ENCODE results near the gene GCN1.

The GCN1 gene

GRCh38 chr12:120093592-120094355 lies 100.7 kb downstream of the GCN1 start:
- DNase-seq (no peak), ATAC-seq (no peak)

DNA sequence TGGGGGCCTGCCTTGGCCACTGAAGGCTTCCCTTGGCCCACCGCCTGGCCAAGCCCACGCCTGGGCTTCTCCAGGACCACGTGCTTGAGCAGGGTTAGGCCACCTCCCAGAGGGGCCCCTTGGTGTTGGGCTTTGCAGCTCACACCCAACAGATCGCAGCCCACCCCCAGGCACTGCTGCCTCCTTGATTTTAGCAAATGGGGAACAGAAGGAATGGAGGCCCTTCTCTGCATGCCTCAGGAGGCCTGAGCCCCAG lies 101.3 kb downstream of the GCN1 start:
- no peak for ATAC-seq
- no peak for DNase-seq

DNA sequence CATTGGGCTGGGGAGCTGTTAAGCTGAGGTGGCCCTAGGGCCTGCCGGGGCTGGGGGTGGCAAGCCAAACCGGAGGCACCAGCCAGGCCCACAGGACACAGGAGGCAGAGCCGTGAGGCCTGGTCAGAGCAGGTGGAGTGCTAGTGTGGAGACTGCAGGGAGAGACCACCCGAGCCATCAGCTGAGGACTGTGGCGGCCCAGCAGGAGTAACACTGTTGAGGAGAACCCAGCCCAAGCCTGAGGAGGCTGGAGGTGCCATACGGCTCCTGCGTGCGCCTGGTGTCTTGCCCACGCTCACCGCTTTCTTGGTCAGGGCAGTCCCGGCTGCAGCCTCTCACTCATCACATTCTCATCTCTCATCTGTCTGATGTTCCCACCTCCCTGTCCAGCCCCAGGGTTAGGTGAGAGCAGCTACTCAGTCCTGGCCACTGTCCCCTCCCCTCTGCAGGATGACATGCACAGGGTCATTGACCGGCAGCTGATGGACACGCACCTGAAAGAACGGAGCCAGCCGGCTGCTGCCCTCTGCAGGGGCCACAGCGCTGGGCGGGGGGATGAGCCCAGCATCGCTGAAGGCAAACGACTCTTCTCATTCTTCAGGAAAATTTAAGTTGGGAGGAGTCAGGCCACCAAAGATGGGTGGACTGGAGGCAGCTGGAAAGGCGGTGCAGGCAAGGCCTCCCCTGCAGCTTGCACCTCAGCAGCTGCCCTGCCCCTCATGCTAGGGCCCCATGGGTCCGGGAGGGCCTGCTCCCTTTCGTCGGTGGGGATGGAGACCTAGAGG lies 101.8 kb downstream of the GCN1 start:
- peak; percentile 15 for ATAC-seq

GRCh38 chr12:120091371-120092090 lies 103.0 kb downstream of the GCN1 start:
- DNase-seq (no peak), ATAC-seq (no peak)

More for the DNA sequence above, 101.8 kb downstream of the GCN1 start:
- no peak for DNase-seq

DNA sequence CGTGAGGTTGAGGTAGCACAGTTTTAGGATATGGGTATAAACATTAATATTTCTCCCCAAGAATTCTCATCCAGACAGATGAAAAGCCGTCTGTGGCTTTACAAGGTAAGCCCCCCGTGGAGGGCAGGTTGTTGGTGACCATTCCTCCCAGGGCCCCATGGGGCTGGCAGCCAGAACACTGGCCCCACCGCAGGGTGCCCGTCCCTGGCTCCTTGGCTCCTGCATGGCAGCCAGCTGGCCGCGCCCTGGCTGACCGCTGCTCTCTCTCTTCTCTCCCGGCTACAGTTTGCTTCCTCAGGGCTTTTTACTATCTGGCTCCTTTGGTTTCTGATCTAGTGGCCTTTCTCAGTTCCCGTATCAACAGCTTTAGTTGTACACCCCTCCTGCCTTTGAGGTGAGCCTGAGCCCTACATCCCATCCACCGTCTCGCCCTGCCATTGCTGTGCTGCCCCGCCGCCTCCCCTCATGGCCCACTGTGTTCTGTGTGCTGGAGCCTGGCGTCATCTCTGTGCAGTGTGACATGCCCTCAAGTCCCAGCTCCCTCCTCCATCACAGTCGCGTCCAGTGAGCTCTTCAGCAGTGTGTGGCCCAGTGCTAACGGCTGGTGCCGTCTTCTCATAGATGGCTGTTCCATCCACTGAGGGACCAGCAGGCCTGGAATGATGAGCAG lies 103.8 kb downstream of the GCN1 start:
- ATAC-seq (no peak), DNase-seq (no peak)

GRCh38 chr12:120090206-120090605 lies 104.3 kb downstream of the GCN1 start:
- DNase-seq: no peak
- ATAC-seq: no peak

- DNase-seq (no peak), ATAC-seq (no peak)
Observed at GRCh38 chr12:120089796-120090195, 104.7 kb downstream of the GCN1 start.

- ATAC-seq (no peak), DNase-seq (no peak)
Observed at GRCh38 chr12:120089105-120089504, 105.4 kb downstream of the GCN1 start.

GRCh38 chr12:120086801-120087621 lies 107.5 kb downstream of the GCN1 start:
- DNase-seq (peak; percentile 99), ATAC-seq (peak; percentile 97)

- ATAC-seq (no peak), DNase-seq (no peak)
Observed at GRCh38 chr12:120085920-120086645, 108.4 kb downstream of the GCN1 start.

DNA sequence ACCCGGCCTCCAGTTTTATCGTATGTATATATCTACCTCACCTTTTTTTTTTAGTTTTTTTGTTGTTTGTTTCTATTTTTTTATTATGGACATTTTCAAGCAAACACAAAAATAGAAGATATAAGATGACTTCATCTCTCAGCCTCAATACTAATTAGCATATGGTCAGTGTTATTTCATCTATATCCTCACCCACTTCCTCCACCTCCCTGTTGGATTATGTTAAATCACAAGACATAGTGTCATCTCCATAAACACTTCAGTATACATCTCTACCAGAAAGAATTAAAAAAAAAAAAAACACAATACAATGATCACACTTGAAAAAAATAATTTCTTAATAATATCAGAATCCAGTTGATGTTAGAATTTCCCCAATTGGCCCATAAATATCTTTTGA lies 112.9 kb downstream of the GCN1 start:
- DNase-seq: no peak

DNA sequence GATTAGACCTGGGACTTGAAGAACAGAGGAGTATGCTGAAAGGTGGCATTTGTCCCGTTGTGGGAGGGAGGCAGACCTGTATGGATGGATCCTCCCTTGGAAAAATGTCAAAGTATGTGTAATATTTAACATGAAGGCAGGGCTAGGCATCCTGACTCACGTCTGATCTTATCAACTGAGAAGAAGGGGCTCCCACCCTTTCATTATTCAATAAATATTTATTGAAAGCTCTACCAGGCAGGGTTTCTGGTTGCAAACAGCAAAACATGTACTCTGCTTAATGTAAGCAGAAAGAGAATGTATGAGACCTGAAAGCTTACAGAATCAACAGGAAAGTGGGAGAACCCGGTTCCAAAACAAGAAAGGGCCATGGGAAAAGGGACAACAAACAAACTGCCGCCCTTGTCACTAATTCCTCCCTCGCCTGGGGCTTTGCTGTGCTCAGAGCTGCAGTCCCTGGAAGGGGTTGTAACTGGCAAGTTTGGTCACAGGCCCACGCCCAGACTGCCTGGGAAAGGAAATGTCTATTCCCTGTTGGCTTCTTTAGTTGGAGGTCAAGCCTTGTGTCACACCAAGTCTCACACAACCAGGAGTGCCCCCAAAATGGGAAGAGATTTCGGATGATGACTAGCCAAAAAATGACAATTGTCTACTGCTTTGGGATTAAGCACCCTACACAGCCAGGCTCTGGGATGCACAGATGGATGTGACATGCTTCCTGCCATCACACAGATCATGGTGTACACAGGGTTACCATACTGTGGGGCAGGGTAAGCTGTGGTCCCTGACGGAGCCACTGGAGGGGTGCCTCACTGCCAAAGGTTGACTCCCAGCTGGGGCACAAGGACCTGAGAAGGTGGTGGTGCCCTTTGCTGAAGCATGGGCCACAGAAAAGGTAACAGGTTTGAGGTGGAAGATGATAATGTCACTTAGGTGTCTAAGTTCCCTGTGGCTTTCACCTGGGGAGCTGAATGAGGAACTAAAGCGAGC lies 114.8 kb downstream of the GCN1 start:
- no peak for DNase-seq
- no peak for ATAC-seq

More for the DNA sequence above, 112.9 kb downstream of the GCN1 start:
- no peak for ATAC-seq

DNA sequence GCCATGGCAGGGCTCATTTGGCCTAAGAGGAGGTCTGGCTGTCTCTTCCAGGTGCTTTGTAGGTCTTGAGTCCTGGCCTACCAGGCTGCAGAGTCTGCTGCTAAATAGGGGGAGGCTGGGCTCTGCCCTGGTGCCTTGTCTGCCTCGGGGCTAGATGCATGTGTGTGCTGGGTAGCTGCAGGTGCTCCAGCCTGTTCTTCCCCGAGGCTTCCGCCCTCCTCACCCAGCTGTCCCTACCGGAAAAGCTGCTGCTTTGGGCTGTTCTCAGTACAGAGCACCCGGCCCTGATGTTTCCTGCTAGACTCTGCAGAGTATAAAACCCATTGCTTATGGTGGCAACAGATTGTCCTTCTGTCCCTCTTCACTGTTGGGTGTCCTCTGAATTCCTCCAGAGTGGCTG lies 115.6 kb downstream of the GCN1 start:
- no peak for ATAC-seq

DNA sequence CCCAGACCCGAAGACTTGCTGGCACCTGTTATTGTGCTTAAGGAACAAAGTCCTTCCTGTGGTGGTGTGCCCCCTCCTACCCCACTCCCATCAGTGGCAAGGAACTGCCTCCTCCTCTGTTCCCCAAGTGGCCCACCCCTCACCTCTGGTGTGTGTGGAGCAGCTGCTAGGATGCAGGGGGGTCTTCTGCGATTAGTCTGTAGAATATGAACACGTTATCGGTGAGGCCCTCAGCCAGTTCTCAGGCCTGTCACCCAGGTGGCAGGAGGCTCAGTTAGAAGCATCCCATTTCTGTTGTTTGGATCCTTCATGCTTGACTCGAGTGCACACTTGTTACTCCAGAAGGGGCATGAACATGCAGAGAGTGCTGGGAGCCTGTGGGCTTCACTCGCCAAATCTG lies 117.3 kb downstream of the GCN1 start:
- no peak for ATAC-seq
- no peak for DNase-seq

More for the DNA sequence above, 115.6 kb downstream of the GCN1 start:
- DNase-seq: no peak

Data from stimulated activated naive CD8-positive, alpha-beta T cell treated with anti-CD3 and anti-CD28 coated beads, Interleukin-15, Interleukin-2, amounts not matched to agents 100 U/mL and 50 U/mL, for 24 hours (primary cell).